ENCODE results near the gene VEGFD.

The VEGFD gene

DNA sequence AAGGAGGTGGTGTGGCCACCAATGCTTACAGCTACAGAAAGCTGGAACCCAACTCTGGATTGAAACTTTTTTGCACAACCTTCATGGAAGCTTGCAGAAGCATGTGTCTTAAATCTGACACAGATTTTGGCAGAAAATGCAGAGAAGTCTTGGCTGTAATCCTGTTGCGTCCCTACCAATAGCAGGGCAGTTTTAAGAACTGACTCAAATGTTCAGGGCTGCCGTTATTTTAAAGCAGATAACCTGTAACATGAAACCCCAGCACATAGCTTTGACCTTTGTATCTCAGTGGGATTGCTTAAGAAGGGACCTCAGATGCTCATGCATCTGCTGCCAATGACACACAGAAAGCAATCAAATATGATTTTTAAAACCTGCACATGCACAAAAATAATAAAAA, at the start of gene VEGFD:
Gene VEGFD, minus strand, starts transcription at position 110 of the 400 bp plus-strand sequence. CDS start 467 bp downstream, outside the sequence.
- TF ChIP-seq CTCF (IDR thresholded peaks at IDR 0.05; ENCODE audit: extremely low read depth, missing control alignments) = no peak

DNA sequence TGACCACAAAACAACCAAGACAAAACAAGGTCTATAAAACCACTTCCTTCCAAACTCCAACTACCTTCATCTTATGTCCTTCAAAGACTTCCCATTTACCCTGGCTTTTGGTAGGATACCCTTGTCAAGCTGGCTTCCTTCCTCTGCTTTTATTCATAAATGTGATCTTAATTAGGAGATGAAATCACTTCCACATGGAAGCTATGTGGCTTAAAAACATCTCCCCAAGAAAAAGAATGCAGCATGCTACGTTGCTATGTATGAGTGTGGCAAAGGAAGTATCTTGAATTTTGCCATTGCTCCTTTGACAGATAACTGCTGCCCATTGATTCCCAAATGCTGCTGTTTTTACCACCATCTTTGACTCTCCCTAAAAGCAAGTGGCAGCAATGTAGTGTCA, 46.4 kb upstream of the VEGFD start:
- no peak for DNase-seq (ENCODE audit: low spot score)
- TF ChIP-seq CTCF (IDR thresholded peaks at IDR 0.05; ENCODE audit: extremely low read depth, missing control alignments) = no peak

More for the DNA sequence above, at the start of gene VEGFD:
- DNase-seq (ENCODE audit: low spot score) = no peak

DNA sequence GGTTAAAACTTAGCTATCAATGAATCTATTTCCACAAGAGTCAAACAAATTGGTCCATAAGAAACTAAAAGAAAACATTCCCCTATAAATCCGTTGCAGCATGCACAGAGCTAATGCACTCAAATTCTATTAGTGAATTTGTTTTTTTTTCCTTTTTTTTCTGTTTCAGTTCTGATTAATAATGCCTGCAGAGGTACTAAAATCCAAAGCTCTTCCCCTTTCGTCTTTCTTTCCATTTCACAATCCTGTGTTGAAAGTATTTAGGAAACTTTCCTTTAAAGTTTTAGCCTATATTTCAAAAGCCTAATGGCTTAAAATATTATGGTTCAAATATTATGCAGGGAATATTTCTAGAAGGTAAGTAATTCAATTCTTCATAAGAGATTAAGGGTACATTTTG, 45.9 kb upstream of the VEGFD start:
- TF ChIP-seq CTCF (IDR thresholded peaks at IDR 0.05; ENCODE audit: extremely low read depth, missing control alignments) = no peak
- no peak for DNase-seq (ENCODE audit: low spot score)

DNA sequence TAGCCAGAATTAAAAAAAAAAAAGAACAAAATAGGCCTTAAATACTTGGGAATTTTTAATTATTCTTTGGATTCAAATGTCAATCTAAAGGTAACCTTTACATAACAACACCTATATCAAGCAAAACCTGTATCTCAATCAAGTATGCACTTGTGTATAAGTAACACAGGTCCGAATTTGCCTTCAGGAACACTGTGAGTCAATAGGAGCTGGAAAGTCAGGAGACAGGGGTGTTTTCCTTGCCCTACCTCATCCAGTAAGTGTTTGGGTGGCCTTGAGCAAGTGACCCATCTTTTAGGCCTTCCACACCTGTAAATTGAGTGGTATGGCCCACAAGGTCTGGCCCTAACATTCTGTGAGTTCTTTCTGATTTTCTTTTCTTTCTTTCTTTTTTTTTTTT, 40.8 kb upstream of the VEGFD start:
- TF ChIP-seq CTCF (IDR thresholded peaks at IDR 0.05; ENCODE audit: extremely low read depth, missing control alignments) = no peak
- DNase-seq (ENCODE audit: low spot score) = no peak

DNA sequence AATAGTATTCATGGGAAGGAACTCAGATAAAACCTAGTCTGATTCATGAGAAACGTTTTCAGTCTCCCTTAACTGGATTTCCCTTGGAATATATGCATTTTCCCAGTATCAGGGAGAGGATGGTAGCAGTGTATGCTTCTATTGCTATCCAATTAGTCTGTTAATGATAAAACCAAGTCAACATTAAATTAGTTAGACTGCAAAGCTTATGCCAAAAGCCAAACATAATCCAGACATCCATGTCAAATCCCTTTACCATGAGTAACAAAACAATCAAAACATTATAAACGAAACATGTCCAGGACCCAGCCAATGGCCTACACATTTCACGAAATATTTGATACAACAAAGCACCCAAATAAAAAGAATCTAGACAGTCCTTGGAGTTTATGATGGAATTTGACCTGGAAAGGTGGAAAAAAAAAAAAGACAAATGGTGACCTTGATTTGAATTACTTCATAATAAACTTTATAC, 34.5 kb upstream of the VEGFD start:
- TF ChIP-seq CTCF (IDR thresholded peaks at IDR 0.05; ENCODE audit: extremely low read depth, missing control alignments) = no peak

DNA sequence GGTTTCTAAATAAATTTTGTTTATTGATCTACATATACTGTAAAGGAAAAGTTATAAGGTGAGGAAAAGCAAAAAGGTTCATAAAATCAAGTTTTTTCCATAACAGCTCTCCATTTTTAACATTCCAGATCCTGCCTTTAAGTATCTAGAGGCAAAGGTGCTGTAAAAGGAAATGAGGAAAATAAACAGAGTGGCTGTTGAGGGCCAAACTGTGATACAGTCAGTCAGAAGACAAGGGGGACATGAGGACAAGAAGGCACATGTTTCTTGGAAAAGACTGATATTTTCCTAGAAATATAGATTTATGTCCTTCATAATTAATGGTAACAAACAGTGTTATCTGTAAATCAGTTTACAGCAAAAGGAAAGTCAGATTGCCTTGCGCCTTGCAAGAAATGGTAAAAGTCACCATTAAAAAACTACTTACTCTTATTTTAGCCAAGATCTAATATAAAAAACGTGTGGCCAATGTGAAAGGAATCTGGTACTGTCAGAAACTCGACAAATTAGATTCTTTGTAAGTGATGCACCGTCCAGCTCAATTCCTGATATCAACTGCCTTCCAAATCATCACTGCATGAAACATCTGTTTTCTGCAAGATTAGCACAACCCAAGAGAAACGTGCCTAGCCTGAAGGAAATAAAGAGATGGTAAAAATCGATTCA, 34.0 kb upstream of the VEGFD start:
- no peak for DNase-seq (ENCODE audit: low spot score)
- TF ChIP-seq CTCF (IDR thresholded peaks at IDR 0.05; ENCODE audit: extremely low read depth, missing control alignments) = no peak

More for the DNA sequence above, 34.5 kb upstream of the VEGFD start:
- DNase-seq (ENCODE audit: low spot score) = no peak

DNA sequence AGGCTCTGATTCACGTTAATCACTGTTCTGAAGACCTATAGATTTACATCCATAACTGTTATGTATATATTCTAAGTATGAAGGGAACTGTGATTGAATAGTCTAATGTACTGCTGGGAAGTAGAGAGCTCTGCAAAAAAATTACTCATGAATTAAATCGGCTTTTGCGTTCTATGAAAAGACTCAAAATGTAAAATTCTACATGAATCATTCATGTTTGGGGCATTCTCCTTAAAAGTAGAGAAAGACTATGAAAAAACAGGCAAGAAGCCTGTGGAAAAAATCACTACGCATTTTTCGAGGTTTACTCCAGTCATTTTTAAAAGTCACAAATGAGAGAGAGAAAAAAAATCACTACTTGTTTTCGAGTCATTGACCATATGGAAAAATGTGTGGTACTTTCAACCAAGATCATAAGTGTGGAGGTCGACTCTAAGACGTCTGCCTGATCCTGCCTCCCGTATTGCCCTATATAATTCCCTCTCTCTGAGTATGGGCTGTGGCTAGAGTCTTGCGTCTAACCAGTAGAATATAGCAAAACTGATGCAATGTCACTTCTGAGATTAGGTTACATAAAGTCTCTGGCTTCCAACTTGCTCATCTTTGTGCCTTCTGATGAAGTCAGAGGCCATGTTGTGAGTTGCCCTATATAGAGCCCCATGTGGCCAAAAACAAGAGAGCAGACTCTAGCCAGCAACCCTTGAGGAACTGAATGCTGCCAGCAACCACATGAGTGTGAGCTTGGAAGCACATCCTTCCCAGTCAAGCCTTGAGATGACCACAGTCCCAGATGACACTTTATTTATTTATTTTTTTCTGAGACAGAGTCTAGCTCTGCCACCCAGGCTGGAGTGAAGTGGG, 32.1 kb upstream of the VEGFD start:
- TF ChIP-seq CTCF (IDR thresholded peaks at IDR 0.05; ENCODE audit: extremely low read depth, missing control alignments) = no peak
- no peak for DNase-seq (ENCODE audit: low spot score)

All from GM20000 (cell line).